Activated CD8-positive, alpha-beta memory T cell treated with anti-CD3 and anti-CD28 coated beads, Interleukin-2, amount 10 ng/mL, durations not matched to agents 7 days and 5 days (primary cell): ENCODE results near the gene C11orf91. TPM values are rescaled to one million over a fixed set of nuclear protein-coding genes. Genes with fewer than 3 reads are reported as not detected.
"Not testable (repeated sequence)": the region's sequence is repeated elsewhere in the genome, so short reads cannot be mapped to it uniquely, and the experiment has no call there.

ENCODE experiments used
- ATAC-seq: fragments of 150-1000 bp; cut with Tn5 transposase; one replicate; pipeline ENCODE4 v1.10.0; 2021; ENCODE audit warnings: moderate library complexity
- CTCF ChIA-PET: fragments of 350-600 bp; sonication (Branson Sonifier 250); formaldehyde crosslinking; loops from one replicate; lab custom pipeline; 2021; ENCODE audit warnings: antibody characterized with exemption; lab: Charles Lee
- DNase-seq: peaks from one replicate; pipeline ENCODE4 v3.0.0-alpha.2; 2020
- H3K27ac Mint-ChIP-seq: one replicate; pipeline ENCODE4 v1.8.0; 2021; ENCODE audit warnings: mild to moderate bottlenecking, mixed read lengths
- H3K27me3 Mint-ChIP-seq: one replicate; pipeline ENCODE4 v1.8.0; 2021; ENCODE audit warnings: mixed read lengths
- H3K36me3 Mint-ChIP-seq: one replicate; pipeline ENCODE4 v1.8.0; 2021; ENCODE audit warnings: mild to moderate bottlenecking, mixed read lengths
- H3K4me1 Mint-ChIP-seq: one replicate; pipeline ENCODE4 v1.8.0; 2021; ENCODE audit warnings: mixed read lengths
- H3K4me3 Mint-ChIP-seq: one replicate; pipeline ENCODE4 v1.8.0; 2021; ENCODE audit warnings: mild to moderate bottlenecking, moderate library complexity, mixed read lengths
- H3K9me3 Mint-ChIP-seq: one replicate; pipeline ENCODE4 v1.8.0; 2022; ENCODE audit warnings: low read depth, mixed read lengths
- total RNA-seq, 2 experiments: library from RNA; stranded (reverse); gene quantifications; one replicate each; pipeline ENCODE4 v1.2.3, GENCODE V29; 2021

Gene C11orf91
- total RNA-seq, 2 experiments from 2014 or later = not detected

DNA sequence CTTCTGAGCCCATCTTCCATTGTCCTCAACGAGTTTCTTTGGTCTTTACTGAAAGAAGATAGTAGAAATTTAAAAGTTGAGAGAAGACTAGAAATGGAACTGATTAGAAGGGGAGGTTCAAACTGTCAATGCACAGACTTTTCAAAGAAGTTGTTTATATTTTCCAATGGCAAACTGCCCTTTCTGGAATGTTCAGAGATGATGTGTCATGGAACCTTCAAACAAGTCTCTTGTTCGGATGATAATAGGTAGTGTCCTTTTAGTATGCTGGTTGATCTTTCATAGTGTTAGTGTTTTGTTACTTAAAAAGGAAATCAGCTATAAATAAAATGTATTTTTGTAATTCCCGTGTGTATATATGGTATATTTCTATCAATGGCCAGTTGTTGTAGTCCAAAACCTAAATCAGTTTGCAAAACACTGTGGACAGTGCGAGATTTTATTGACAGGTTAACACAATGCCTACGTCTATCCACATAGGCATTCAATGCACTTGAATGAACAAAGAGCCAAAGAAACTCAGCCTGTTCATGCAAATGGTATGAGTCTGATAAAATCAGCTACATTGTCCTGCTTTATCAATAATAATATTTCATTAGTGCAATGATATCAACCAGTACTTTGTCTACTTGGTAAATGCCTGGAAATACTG lies 30.9 kb downstream of the C11orf91 start:
- Mint-ChIP-seq H3K27me3 (peaks cover 16% of the 10 kb centered on the region), H3K9me3 (no peaks in the 10 kb centered on the region), H3K36me3 (no peaks in the 10 kb centered on the region), H3K4me3 (no peak overlapping the region), H3K27ac (no peak overlapping the region), H3K4me1 (peaks cover 15% of the 10 kb centered on the region)
- CTCF ChIA-PET = no interaction called here
- DNase-seq (no peak), ATAC-seq (no peak)

DNA sequence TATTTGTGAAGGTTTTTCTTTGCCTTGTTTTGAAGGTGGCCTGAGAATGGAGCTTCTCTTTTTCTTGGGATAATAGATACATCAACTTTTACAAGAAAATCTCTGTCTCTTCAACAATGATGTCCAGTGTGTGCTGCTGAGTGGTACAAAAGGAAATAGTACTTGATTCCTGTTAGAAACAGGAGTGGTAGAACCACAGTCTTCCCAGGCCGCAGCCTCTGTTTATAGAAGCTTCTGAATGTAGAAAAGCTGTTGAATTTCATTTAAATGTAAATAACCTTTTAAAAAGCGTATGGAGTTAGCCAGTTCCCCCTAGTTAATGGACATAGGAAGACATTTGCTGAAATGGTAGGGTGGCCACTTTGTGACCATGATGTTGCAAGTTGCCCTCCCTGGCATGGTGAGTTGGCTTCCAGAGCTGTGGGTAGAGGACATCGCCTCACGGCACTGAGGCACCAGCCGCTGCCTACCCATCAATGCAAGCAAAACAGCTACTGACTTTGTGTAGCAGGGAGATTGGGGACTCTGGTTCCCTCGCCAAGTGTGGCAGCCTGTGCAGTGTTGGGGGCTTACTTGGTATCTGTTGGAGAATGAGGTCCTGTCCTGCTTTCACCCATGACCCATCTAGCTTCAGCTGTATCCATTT lies 31.6 kb downstream of the C11orf91 start:
- DNase-seq (no peak), ATAC-seq (no peak)
- H3K4me3 Mint-ChIP-seq = no peak overlapping the region
- H3K27ac Mint-ChIP-seq = no peak overlapping the region
- no peaks in the 10 kb centered on the region for H3K9me3 Mint-ChIP-seq
- no peaks in the 10 kb centered on the region for H3K36me3 Mint-ChIP-seq
- CTCF ChIA-PET = no interaction called here
- peaks cover 16% of the 10 kb centered on the region for H3K27me3 Mint-ChIP-seq
- H3K4me1 Mint-ChIP-seq = peaks cover 15% of the 10 kb centered on the region

DNA sequence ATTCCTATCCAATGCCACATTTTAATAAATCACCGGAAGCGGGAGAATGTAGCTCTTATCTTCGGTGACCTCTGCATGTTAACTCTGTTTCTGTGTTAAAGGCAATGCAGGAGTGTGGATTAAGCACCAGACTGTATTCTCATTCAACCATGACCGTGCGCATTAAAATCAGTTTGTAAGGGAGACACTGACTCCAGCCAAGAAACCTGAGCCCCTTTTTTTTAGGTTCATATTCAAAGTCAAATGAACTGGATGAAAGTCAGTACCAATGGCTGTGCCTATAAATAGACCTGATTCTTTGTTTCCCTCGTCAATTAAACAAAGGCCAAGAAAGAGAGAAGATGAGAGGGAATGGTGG lies 32.2 kb downstream of the C11orf91 start:
- CTCF ChIA-PET = no interaction called here
- no peak overlapping the region for H3K4me3 Mint-ChIP-seq

DNA sequence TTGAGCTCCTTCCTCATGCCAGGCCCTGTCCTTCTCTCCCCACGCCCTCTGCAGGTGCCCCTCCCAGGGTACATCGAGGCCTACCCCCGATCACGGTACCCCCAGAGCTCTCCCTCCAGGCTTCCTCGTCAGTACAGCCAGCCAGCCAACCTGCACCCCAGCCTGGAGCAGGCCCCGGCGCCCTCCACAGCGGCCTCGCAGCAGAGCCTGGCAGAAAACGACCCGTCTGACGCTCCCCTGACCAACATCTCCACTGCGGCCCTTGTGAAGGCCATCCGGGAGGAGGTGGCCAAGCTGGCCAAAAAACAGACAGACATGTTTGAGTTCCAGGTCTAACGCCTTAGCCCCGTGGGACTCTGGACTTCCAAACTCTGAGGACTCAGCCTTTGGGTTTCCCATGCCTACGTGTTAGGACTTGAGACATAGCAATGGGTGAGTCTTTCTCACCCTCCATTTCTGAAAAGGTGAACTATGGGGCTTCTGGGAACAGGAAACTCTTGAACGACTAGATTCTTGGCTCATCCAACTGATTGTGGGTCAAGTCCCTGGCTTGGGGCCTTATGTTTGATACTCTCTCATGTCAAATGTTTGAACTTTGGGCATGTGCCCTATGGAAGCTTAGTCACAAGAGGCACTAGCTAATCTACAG lies 32.7 kb downstream of the C11orf91 start:
- no peaks in the 10 kb centered on the region for H3K9me3 Mint-ChIP-seq
- H3K27ac Mint-ChIP-seq = no peak overlapping the region
- CTCF ChIA-PET = no interaction called here
- DNase-seq (no peak), ATAC-seq (no peak)
- H3K27me3 Mint-ChIP-seq = peaks cover 16% of the 10 kb centered on the region
- no peaks in the 10 kb centered on the region for H3K36me3 Mint-ChIP-seq
- H3K4me3 Mint-ChIP-seq = no peak overlapping the region
- peaks cover 15% of the 10 kb centered on the region for H3K4me1 Mint-ChIP-seq

More for the DNA sequence above, 32.2 kb downstream of the C11orf91 start:
- no peaks in the 10 kb centered on the region for H3K36me3 Mint-ChIP-seq
- H3K4me1 Mint-ChIP-seq = peaks cover 15% of the 10 kb centered on the region
- H3K27ac Mint-ChIP-seq = no peak overlapping the region
- no peaks in the 10 kb centered on the region for H3K9me3 Mint-ChIP-seq
- ATAC-seq (no peak), DNase-seq (no peak)
- peaks cover 16% of the 10 kb centered on the region for H3K27me3 Mint-ChIP-seq

DNA sequence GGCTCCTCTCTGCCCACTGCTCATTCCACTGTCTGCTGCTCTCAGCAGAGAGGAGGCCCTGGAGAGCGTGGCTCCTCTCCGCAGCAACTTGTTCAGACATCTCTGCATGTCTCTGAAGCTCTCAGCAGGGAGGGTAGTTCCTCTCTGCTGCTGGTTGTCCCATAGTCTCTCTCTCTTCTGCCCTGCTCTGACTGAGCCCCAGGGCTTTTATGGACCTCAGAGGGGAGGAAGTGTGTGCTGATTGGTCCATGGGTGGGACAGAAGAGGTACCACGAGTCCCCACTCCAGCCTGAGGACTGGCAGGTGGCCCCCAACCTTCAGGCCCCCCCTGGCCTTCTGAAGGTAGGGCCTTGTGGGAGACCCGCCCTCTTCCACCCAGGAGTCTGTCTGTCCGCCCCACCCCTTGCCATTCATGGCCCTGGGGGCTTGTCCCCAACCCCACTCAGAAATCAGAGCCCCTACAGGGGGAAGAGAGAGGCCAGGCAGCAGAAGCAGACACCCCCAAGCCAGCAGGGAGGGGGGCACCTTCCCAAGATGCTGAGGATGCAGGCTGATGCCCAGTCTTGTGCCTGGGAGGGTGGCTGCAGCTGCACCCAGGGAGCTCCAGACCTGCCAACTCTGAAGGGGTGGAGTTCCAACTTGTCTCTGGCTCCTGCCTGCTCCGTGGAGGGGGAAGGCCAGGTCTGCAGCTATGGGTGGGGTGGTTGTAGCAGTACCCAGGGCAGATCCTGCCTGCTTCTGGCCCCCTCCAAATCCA lies 35.1 kb downstream of the C11orf91 start:
- ATAC-seq = no peak
- no peak overlapping the region for H3K27ac Mint-ChIP-seq
- DNase-seq = no peak
- peaks cover 5% of the 10 kb centered on the region for H3K4me1 Mint-ChIP-seq
- H3K27me3 Mint-ChIP-seq = peaks cover 13% of the 10 kb centered on the region
- H3K9me3 Mint-ChIP-seq = no peaks in the 10 kb centered on the region
- CTCF ChIA-PET = no interaction called here
- no peak overlapping the region for H3K4me3 Mint-ChIP-seq
- H3K36me3 Mint-ChIP-seq = no peaks in the 10 kb centered on the region

GRCh38 chr11:33664827-33665226 lies 35.8 kb downstream of the C11orf91 start:
- DNase-seq = no peak
- H3K4me1 Mint-ChIP-seq = no peaks in the 10 kb centered on the region
- CTCF ChIA-PET = no interaction called here
- peaks cover 10% of the 10 kb centered on the region for H3K27me3 Mint-ChIP-seq
- no peak for ATAC-seq
- no peak overlapping the region for H3K4me3 Mint-ChIP-seq
- H3K36me3 Mint-ChIP-seq = no peaks in the 10 kb centered on the region
- H3K9me3 Mint-ChIP-seq = no peaks in the 10 kb centered on the region
- no peak overlapping the region for H3K27ac Mint-ChIP-seq

DNA sequence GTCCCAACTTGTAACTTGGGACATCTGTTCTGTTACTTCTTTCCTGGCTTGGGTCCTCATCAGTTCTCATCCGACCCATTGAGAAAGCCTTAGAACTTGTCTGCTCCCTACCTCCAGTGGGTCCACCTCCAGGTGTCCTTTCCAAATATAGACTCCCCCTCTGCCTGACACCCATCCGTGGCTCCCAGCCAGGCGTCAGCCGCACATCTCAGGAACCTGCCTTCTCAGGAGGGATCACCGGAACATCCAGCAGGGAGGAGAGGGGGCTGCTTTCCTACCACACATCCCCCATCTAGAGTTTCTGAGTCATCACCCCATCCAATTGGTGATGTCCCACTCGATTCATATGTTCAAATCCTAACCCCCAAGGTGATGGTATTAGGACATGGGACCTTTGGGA lies 36.5 kb downstream of the C11orf91 start:
- DNase-seq (no peak), ATAC-seq (no peak)
- CTCF ChIA-PET = no interaction called here
- Mint-ChIP-seq H3K4me1 (no peaks in the 10 kb centered on the region), H3K4me3 (no peak overlapping the region), H3K36me3 (no peaks in the 10 kb centered on the region), H3K9me3 (no peaks in the 10 kb centered on the region), H3K27ac (no peak overlapping the region), H3K27me3 (peaks cover 7% of the 10 kb centered on the region)

- H3K4me1 Mint-ChIP-seq = no peaks in the 10 kb centered on the region
- no peaks in the 10 kb centered on the region for H3K36me3 Mint-ChIP-seq
- CTCF ChIA-PET = no interaction called here
- ATAC-seq (no peak), DNase-seq (no peak)
- no peaks in the 10 kb centered on the region for H3K9me3 Mint-ChIP-seq
- no peak overlapping the region for H3K4me3 Mint-ChIP-seq
- peaks cover 4% of the 10 kb centered on the region for H3K27me3 Mint-ChIP-seq
- H3K27ac Mint-ChIP-seq = no peak overlapping the region
Observed at GRCh38 chr11:33663121-33663520, 37.5 kb downstream of the C11orf91 start.

GRCh38 chr11:33661526-33661925 lies 39.1 kb downstream of the C11orf91 start:
- not testable (repeated sequence) for DNase-seq, H3K36me3 Mint-ChIP-seq, H3K27me3 Mint-ChIP-seq, H3K27ac Mint-ChIP-seq, H3K4me1 Mint-ChIP-seq, H3K9me3 Mint-ChIP-seq, H3K4me3 Mint-ChIP-seq, ATAC-seq
- CTCF ChIA-PET = interaction anchor here (0.7 kb wide), 1 partner anchor 495 kb away, joined by 3 read pairs; no protein-coding TSS in a partner anchor

- Mint-ChIP-seq H3K36me3 (no peaks in the 10 kb centered on the region), H3K27me3 (no peaks in the 10 kb centered on the region), H3K4me1 (no peaks in the 10 kb centered on the region), H3K9me3 (no peaks in the 10 kb centered on the region), H3K4me3 (no peak overlapping the region), H3K27ac (no peak overlapping the region)
- ATAC-seq (no peak), DNase-seq (no peak)
- CTCF ChIA-PET = no interaction called here
Observed at GRCh38 chr11:33660962-33661361, 39.7 kb downstream of the C11orf91 start.

DNA sequence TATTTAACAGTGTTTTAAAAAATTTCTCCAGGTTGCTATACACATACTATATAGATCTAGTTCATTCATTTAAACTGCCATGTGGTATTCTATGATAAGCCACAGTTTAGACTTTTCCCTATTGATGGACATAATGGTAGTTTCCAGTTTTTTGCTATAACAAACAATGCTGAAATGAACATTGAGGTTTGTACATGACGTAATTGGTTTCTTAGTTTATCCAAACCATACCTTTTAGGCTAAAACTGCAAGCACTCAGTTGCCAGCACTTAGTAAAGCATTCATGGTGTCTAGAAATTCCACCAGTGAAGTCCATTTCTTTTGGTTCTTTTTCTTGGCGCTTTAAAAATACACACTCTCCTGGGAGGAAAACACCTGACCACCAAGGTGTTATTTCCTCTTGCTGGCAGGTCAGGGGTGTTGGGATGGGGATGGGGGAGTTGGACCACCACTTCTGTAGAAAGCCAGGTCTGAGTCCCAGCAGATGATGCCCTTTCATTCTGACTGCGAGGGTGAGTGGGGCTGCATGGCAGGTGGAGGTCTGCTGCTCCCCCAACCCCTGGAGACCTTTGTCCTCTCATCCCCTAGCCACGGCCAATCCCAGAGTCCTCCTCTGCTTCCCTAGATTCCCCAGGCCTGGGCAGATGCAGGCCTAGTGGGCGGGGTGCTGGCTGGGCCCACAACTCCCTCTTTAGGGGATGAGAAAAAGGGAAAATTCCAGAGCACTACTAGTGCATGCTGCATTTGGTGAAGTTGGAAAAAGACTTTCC lies 41.1 kb downstream of the C11orf91 start:
- Mint-ChIP-seq H3K27ac (no peak overlapping the region), H3K4me1 (no peaks in the 10 kb centered on the region), H3K27me3 (peaks cover 3% of the 10 kb centered on the region), H3K36me3 (no peaks in the 10 kb centered on the region), H3K4me3 (no peak overlapping the region), H3K9me3 (no peaks in the 10 kb centered on the region)
- ATAC-seq (no peak), DNase-seq (no peak)
- CTCF ChIA-PET = no interaction called here

- Mint-ChIP-seq H3K27ac (no peak overlapping the region), H3K9me3 (no peaks in the 10 kb centered on the region), H3K36me3 (no peaks in the 10 kb centered on the region), H3K4me1 (no peaks in the 10 kb centered on the region), H3K27me3 (peaks cover 6% of the 10 kb centered on the region), H3K4me3 (no peak overlapping the region)
- no peak for DNase-seq
- ATAC-seq = no peak
- CTCF ChIA-PET = no interaction called here
Observed at GRCh38 chr11:33658195-33658900, 42.3 kb downstream of the C11orf91 start.
